CD4-positive, CD25-positive, alpha-beta regulatory T cell (primary cell): ENCODE data around the gene UNK. TPM values are rescaled to one million over a fixed set of nuclear protein-coding genes. Genes with fewer than 3 reads are reported as not detected.

Experiments used
- ATAC-seq, 2 donors: fragments of 150-1000 bp; cut with Tn5 transposase; one replicate each; pipeline ENCODE4 v1.10.0; 2021; ENCODE audit warnings: low read depth in 2 of 2, moderate number of reproducible peaks in 2 of 2, moderate library complexity in 1 of 2
- DNase-seq, 3 donors: peaks; one replicate each; pipeline versions ENCODE4 v3.0.0 to v3.0.0-alpha.2; 2012 to 2022; ENCODE audit warnings: mixed read lengths in 1 of 3
- H3K27ac ChIP-seq: one replicate; pipeline ENCODE4 v1.7.0; 2013; ENCODE audit warnings: mild to moderate bottlenecking, low read length; ENCODE audit not compliant: insufficient read depth, poor library complexity, severe bottlenecking
- H3K27me3 ChIP-seq: one replicate; pipeline ENCODE4 v1.7.0; 2013; ENCODE audit warnings: low read length; ENCODE audit not compliant: control insufficient read depth, insufficient read depth
- H3K36me3 ChIP-seq: one replicate; pipeline ENCODE4 v1.7.0; 2013; ENCODE audit warnings: mild to moderate bottlenecking, low read length, moderate library complexity; ENCODE audit not compliant: control insufficient read depth, insufficient read depth
- H3K4me1 ChIP-seq: 2 replicates; pipeline ENCODE4 v1.7.0; 2013; ENCODE audit warnings: mild to moderate bottlenecking, low read length; ENCODE audit not compliant: insufficient read depth, control insufficient read depth, poor library complexity, severe bottlenecking
- H3K4me3 ChIP-seq: one replicate; pipeline ENCODE4 v1.7.0; 2013; ENCODE audit warnings: low read depth, mild to moderate bottlenecking, low read length, moderate library complexity
- H3K9me3 ChIP-seq, 2 experiments: 1 replicate in 1 of 2; 2 replicates in 1 of 2; pipeline ENCODE4 v1.7.0; 2013; ENCODE audit warnings: low read length in 2 of 2, mild to moderate bottlenecking in 1 of 2, moderate library complexity in 1 of 2; ENCODE audit not compliant: control insufficient read depth in 2 of 2
- H3K27ac Mint-ChIP-seq, 3 donors: one replicate each; pipeline ENCODE4 v1.8.0; 2020 to 2022; ENCODE audit warnings: mild to moderate bottlenecking in 3 of 3, mixed read lengths in 3 of 3, moderate library complexity in 2 of 3
- H3K27me3 Mint-ChIP-seq: one replicate; pipeline ENCODE4 v1.8.0; 2022; ENCODE audit warnings: mild to moderate bottlenecking, mixed read lengths
- H3K36me3 Mint-ChIP-seq: one replicate; pipeline ENCODE4 v1.8.0; 2020; ENCODE audit warnings: mixed read lengths
- H3K4me1 Mint-ChIP-seq, 4 donors: one replicate each; pipeline ENCODE4 v1.8.0; 2020 to 2022; ENCODE audit warnings: mixed read lengths in 4 of 4, mild to moderate bottlenecking in 1 of 4
- H3K4me3 Mint-ChIP-seq, 4 donors: one replicate each; pipeline ENCODE4 v1.8.0; 2020 to 2022; ENCODE audit warnings: mild to moderate bottlenecking in 4 of 4, mixed read lengths in 4 of 4, moderate library complexity in 3 of 4
- H3K9me3 Mint-ChIP-seq, 7 donors: one replicate each; pipeline ENCODE4 v1.8.0; 2020 to 2022; ENCODE audit warnings: mixed read lengths in 7 of 7, mild to moderate bottlenecking in 3 of 7, moderate library complexity in 2 of 7
- polyA plus RNA-seq, 4 donors: library from polyadenylated mRNA; unstranded; fragments of 300-500 nt; fragmentation: Illumina TruSeq; gene quantifications; one replicate each; pipeline ENCODE4 v1.2.3, GENCODE V29; 2021
- total RNA-seq: library from RNA; stranded (reverse); gene quantifications from one replicate; pipeline ENCODE4 v1.2.3, GENCODE V29; 2022

Gene UNK
- total and polyA plus RNA-seq, 5 donors from 2014 or later: 15.3 to 33.9 (median 24.2) TPM

DNA sequence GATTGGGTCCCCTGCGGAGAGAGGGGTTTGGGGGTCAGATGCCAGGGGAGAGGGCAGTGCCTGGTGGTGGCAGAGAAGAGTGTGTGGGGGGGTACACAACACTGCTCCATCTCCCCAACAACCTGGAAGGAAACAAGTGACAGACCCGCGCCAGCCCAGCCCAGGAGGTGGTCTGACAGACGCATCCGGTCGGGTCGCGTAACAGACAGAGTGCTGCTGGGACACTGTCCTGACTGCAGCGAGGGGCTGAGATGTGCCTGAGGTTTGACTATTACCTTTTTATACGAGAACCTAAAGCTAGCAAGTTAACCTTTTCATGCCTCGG lies 43.4 kb downstream of the UNK start:
- Mint-ChIP-seq H3K9me3 (no peaks in the 10 kb centered on the region), H3K4me3 (peak overlapping the region in 3 of 4 donors; percentile 59 to 72 (median 72)), H3K27me3 (no peaks in the 10 kb centered on the region), H3K4me1 (peaks cover 0 to 31% (median 11%) of the 10 kb centered on the region in 4 donors), H3K36me3 (peaks cover 8% of the 10 kb centered on the region), H3K27ac (peak overlapping the region in 2 of 3 donors; percentile 54 to 83)
- Histone ChIP-seq H3K9me3 (no peaks in the 10 kb centered on the region), H3K4me1 (peaks cover 28% of the 10 kb centered on the region), H3K27ac (peak overlapping the region; percentile 70), H3K36me3 (peaks cover 38% of the 10 kb centered on the region), H3K27me3 (no peaks in the 10 kb centered on the region), H3K4me3 (no peak overlapping the region)
- ATAC-seq (peak in 1 of 2 donors; percentile 18), DNase-seq (no peak)

DNA sequence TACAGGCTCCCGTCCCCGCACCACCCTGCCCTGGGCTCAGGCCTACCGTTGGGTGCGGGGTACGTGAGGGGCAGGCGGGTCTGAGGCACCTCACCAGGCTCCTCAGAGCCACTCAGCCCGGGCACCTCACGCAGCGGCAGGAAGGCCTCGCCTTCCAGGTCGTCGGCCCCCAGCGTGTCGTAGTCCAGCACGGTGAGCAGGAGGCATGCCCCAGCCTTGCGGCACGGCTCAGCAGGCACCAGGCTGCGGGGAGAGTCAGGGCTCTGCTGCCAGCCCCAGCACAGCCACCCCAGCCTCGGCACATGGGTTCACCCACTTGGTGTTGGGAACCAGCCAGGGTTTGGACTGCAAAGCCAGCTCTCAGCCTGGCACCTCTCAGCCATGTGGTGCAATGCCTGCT lies 44.1 kb downstream of the UNK start:
- Histone ChIP-seq H3K36me3 (peaks cover 34% of the 10 kb centered on the region), H3K4me3 (no peak overlapping the region), H3K9me3 (no peaks in the 10 kb centered on the region), H3K4me1 (peaks cover 35% of the 10 kb centered on the region), H3K27ac (no peak overlapping the region), H3K27me3 (no peaks in the 10 kb centered on the region)
- Mint-ChIP-seq H3K9me3 (no peaks in the 10 kb centered on the region), H3K27me3 (no peaks in the 10 kb centered on the region), H3K4me1 (peaks cover 4 to 38% (median 18%) of the 10 kb centered on the region in 4 donors), H3K36me3 (peaks cover 13% of the 10 kb centered on the region), H3K27ac (no peak overlapping the region), H3K4me3 (no peak overlapping the region)
- no peak for ATAC-seq
- DNase-seq: no peak

GRCh38 chr17:75829747-75830146 lies 45.1 kb downstream of the UNK start:
- no peak for DNase-seq
- Histone ChIP-seq H3K4me1 (peaks cover 44% of the 10 kb centered on the region), H3K36me3 (peaks cover 44% of the 10 kb centered on the region), H3K9me3 (no peaks in the 10 kb centered on the region), H3K27me3 (no peaks in the 10 kb centered on the region), H3K27ac (no peak overlapping the region), H3K4me3 (no peak overlapping the region)
- peaks cover 4 to 47% (median 21%) of the 10 kb centered on the region in 4 donors for H3K4me1 Mint-ChIP-seq
- peaks cover 13% of the 10 kb centered on the region for H3K36me3 Mint-ChIP-seq
- H3K4me3 Mint-ChIP-seq: no peak overlapping the region
- ATAC-seq: no peak
- no peaks in the 10 kb centered on the region for H3K27me3 Mint-ChIP-seq
- no peak overlapping the region for H3K27ac Mint-ChIP-seq
- H3K9me3 Mint-ChIP-seq: no peaks in the 10 kb centered on the region

DNA sequence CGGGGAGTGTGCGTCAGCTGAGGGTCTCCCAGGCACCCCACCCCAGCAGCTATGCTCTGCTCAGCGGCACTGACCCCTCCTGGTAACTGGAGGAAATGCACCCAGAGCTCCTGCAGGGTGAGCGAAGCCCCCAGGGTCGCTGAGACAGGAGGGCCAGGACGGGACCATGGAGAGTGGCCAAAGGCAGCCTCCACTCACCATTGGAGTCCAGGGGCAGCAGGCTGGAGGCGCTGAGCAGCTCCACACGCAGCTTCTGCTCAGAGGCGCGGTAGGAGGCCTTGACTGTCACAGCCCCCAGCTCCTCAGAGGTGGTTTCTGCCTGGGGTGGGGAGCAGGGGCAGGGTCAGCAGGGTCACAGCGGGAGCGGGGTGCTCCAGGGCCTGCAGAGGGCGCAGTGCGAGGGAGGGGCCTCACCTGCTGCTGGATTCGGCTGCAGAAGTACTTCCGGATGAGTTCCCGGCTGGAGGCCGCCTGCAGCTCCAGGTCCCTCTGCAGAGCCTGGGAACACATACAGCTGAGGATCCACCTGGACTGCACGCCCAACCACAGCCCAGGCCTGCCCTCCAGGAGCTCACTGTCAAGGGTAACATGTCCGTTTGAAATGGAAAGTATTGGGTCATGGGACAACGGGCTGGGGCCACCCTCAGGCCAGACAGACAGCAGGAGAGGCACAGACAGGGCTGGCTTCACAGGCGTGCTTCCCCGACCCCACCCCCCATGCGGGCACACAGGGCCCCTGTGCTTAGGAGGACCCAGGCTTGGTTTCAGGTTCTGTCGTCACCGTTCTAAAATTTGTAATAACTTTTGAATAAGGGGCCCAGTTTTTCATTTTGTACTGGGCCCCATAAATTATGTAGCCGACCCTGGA lies 45.8 kb downstream of the UNK start:
- DNase-seq: peak in 1 of 3 donors; percentile 26
- peaks cover 44% of the 10 kb centered on the region for H3K4me1 ChIP-seq

GRCh38 chr17:75831032-75831571 lies 46.5 kb downstream of the UNK start:
- Histone ChIP-seq H3K36me3 (peaks cover 53% of the 10 kb centered on the region), H3K4me3 (no peak overlapping the region), H3K4me1 (peaks cover 44% of the 10 kb centered on the region), H3K9me3 (no peaks in the 10 kb centered on the region), H3K27ac (peak overlapping the region; percentile 55), H3K27me3 (no peaks in the 10 kb centered on the region)
- Mint-ChIP-seq H3K4me3 (no peak overlapping the region), H3K27me3 (no peaks in the 10 kb centered on the region), H3K4me1 (peaks cover 4 to 47% (median 23%) of the 10 kb centered on the region in 4 donors), H3K36me3 (peaks cover 13% of the 10 kb centered on the region), H3K9me3 (no peaks in the 10 kb centered on the region), H3K27ac (peak overlapping the region in 2 of 3 donors; percentile 20 to 32)
- no peak for ATAC-seq
- no peak for DNase-seq

More for the DNA sequence above, 45.8 kb downstream of the UNK start:
- H3K36me3 ChIP-seq: peaks cover 50% of the 10 kb centered on the region
- Mint-ChIP-seq H3K27me3 (no peaks in the 10 kb centered on the region), H3K36me3 (peaks cover 13% of the 10 kb centered on the region), H3K4me3 (no peak overlapping the region), H3K4me1 (peaks cover 4 to 47% (median 23%) of the 10 kb centered on the region in 4 donors), H3K27ac (peak overlapping the region in 2 of 3 donors; percentile 20 to 32), H3K9me3 (no peaks in the 10 kb centered on the region)
- H3K27me3 ChIP-seq: no peaks in the 10 kb centered on the region
- H3K4me3 ChIP-seq: no peak overlapping the region
- H3K9me3 ChIP-seq: no peaks in the 10 kb centered on the region
- ATAC-seq: no peak
- peak overlapping the region; percentile 5 for H3K27ac ChIP-seq

GRCh38 chr17:75832164-75832651 lies 47.6 kb downstream of the UNK start:
- Mint-ChIP-seq H3K27ac (peak overlapping the region; percentile 92 to 98 (median 94)), H3K27me3 (no peaks in the 10 kb centered on the region), H3K4me3 (peak overlapping the region; percentile 67 to 85 (median 76)), H3K4me1 (peaks cover 4 to 40% (median 23%) of the 10 kb centered on the region in 4 donors), H3K9me3 (no peaks in the 10 kb centered on the region), H3K36me3 (peaks cover 13% of the 10 kb centered on the region)
- H3K27ac ChIP-seq: peak overlapping the region; percentile 89
- DNase-seq (peak; percentile 46 to 75 (median 61)), ATAC-seq (peak; percentile 62 to 65)
- no peaks in the 10 kb centered on the region for H3K27me3 ChIP-seq
- H3K36me3 ChIP-seq: peaks cover 61% of the 10 kb centered on the region
- peak overlapping the region; percentile 49 for H3K4me3 ChIP-seq
- H3K4me1 ChIP-seq: peaks cover 41% of the 10 kb centered on the region
- no peaks in the 10 kb centered on the region for H3K9me3 ChIP-seq

DNA sequence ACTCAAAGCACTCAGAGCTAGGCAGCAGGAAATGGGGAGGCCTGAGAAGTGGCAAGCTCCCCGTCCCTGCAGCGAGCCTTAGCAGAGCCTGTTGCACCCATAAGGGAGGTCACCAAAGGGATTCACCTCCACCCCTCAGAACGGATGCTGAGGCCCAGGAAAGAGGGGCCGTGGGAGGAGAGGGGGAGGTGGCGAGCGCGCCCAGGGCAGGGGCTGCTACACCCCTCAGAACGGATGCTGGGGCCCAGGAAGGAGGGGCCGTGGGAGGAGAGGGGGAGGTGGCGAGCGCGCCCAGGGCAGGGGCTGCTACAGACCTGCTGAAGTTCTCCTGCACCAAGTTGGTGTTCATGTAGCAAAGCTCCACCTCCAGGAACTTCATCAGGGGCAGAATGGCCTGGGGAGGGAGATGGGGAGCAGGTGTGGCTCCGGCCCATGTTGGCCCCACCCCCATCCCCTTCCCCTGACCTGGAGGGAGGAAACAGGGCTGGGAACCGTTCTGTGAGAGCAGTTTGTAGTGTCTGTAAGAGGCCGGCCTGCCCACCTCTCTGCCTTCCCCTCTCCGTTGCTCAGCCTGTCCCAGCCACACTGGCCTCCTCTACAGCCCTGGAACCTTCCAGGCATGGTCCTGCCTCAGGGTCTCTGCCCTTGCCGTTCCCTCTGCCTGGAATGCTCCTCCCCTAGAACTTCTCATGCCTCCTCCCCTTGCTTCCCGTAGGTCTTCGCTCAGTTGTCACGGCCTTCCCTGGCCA lies 48.2 kb downstream of the UNK start:
- H3K27ac Mint-ChIP-seq: peak overlapping the region; percentile 92 to 98 (median 94)

More for the DNA sequence above, 48.2 kb downstream of the UNK start:
- peak; percentile 25 to 55 for ATAC-seq
- peak; percentile 22 to 70 (median 40) for DNase-seq
- Mint-ChIP-seq H3K36me3 (peaks cover 13% of the 10 kb centered on the region), H3K9me3 (no peaks in the 10 kb centered on the region), H3K4me3 (peak overlapping the region; percentile 67 to 85 (median 76)), H3K27me3 (no peaks in the 10 kb centered on the region), H3K4me1 (peaks cover 4 to 38% (median 22%) of the 10 kb centered on the region in 4 donors)
- peak overlapping the region; percentile 89 for H3K27ac ChIP-seq
- peaks cover 35% of the 10 kb centered on the region for H3K4me1 ChIP-seq
- peaks cover 63% of the 10 kb centered on the region for H3K36me3 ChIP-seq
- peak overlapping the region; percentile 49 for H3K4me3 ChIP-seq
- no peaks in the 10 kb centered on the region for H3K27me3 ChIP-seq
- no peaks in the 10 kb centered on the region for H3K9me3 ChIP-seq
